Hepatocyte (in vitro differentiated cells): Measurements from ENCODE around the gene RUSF1. TPM values are rescaled to one million over a fixed set of nuclear protein-coding genes. Genes with fewer than 3 reads are reported as not detected.
A peak's percentile ranks its signal among the peaks of the same experiment; 100 is the strongest.

Experiments
- DNase-seq: peaks from one replicate; pipeline ENCODE4 v3.0.0-alpha.2; 2016; ENCODE audit warnings: low spot score
- H2AFZ ChIP-seq: fragments of 200-600 bp; sonication (generic); 2 replicates; pipeline ENCODE4 v1.6.0; 2016; ENCODE audit warnings: antibody characterized with exemption, mild to moderate bottlenecking
- H3K27ac ChIP-seq: fragments of 200-600 bp; sonication (generic); 2 replicates; pipeline ENCODE4 v1.5.1; 2016; ENCODE audit warnings: mild to moderate bottlenecking
- H3K27me3 ChIP-seq: fragments of 200-600 bp; sonication (generic); 2 replicates; pipeline ENCODE4 v1.6.1; 2016
- H3K36me3 ChIP-seq: fragments of 200-600 bp; sonication (generic); replicated peaks from 2 replicates; pipeline ENCODE4 v1.5.1; 2016; ENCODE audit warnings: low read depth; ENCODE audit not compliant: insufficient read depth
- H3K4me1 ChIP-seq: fragments of 200-600 bp; sonication (generic); 2 replicates; pipeline ENCODE4 v1.5.1; 2016; ENCODE audit warnings: mild to moderate bottlenecking, moderate library complexity; ENCODE audit not compliant: insufficient read depth
- H3K4me2 ChIP-seq: fragments of 200-600 bp; sonication (generic); 2 replicates; pipeline ENCODE4 v1.6.0; 2016
- H3K4me3 ChIP-seq: fragments of 200-600 bp; sonication (generic); 2 replicates; pipeline ENCODE4 v1.5.1; 2016; ENCODE audit warnings: mild to moderate bottlenecking
- H3K79me2 ChIP-seq: fragments of 200-600 bp; sonication (generic); 2 replicates; pipeline ENCODE4 v1.6.0; 2017; ENCODE audit warnings: mild to moderate bottlenecking
- H3K9me2 ChIP-seq: fragments of 200-600 bp; sonication (generic); replicated peaks from 2 replicates; pipeline ENCODE4 v1.6.0; 2017; ENCODE audit warnings: mild to moderate bottlenecking; ENCODE audit not compliant: insufficient read depth
- H3K9me3 ChIP-seq: fragments of 200-600 bp; sonication (generic); 2 replicates; pipeline ENCODE4 v1.5.1; 2016; ENCODE audit warnings: low read depth, mild to moderate bottlenecking
- H4K20me1 ChIP-seq: fragments of 200-600 bp; sonication (generic); 2 replicates; pipeline ENCODE4 v1.6.0; 2016; ENCODE audit warnings: mild to moderate bottlenecking; ENCODE audit not compliant: insufficient read depth, poor library complexity, severe bottlenecking
- CTCF ChIP-seq: fragments of 200-600 bp; sonication (generic); IDR thresholded peaks from 2 replicates; pipeline ENCODE4 v1.5.1; 2016; ENCODE audit warnings: antibody characterized with exemption, mild to moderate bottlenecking; ENCODE audit not compliant: poor library complexity
- EZH2 ChIP-seq: fragments of 200-600 bp; sonication (generic); IDR thresholded peaks from 2 replicates; pipeline ENCODE4 v1.6.1; 2016; ENCODE audit warnings: antibody characterized with exemption, mild to moderate bottlenecking, borderline replicate concordance
- EZH2phosphoT487 ChIP-seq: fragments of 200-600 bp; sonication (generic); IDR thresholded peaks from one replicate; pipeline ENCODE4 v1.6.1; 2018; ENCODE audit warnings: antibody characterized with exemption, mild to moderate bottlenecking, low read depth, moderate library complexity; ENCODE audit not compliant: unreplicated experiment, severe bottlenecking
- WGBS: methylation state at CpG from one replicate; pipeline ENCODE4 v1.1.6; 2016; ENCODE audit warnings: low lambda C conversion rate; ENCODE audit errors: missing lambda C conversion rate; 5-methylcytosine and 5-hydroxymethylcytosine counted together
- polyA plus RNA-seq: library from polyadenylated mRNA; unstranded; fragments of >200 nt; fragmentation: Nextera tagmentation; extraction: Ambion mirVana; gene quantifications from 2 replicates; pipeline ENCODE4 v1.2.1, GENCODE V29; 2016
- total RNA-seq: library from RNA; depleted of rRNA; stranded (reverse); fragments of >200 nt; gene quantifications from 2 replicates; pipeline ENCODE4 v1.2.3, GENCODE V29; 2014

Gene RUSF1
- total and polyA plus RNA-seq, 2 experiments from 2014 or later: 56.6 to 77.2 TPM

DNA sequence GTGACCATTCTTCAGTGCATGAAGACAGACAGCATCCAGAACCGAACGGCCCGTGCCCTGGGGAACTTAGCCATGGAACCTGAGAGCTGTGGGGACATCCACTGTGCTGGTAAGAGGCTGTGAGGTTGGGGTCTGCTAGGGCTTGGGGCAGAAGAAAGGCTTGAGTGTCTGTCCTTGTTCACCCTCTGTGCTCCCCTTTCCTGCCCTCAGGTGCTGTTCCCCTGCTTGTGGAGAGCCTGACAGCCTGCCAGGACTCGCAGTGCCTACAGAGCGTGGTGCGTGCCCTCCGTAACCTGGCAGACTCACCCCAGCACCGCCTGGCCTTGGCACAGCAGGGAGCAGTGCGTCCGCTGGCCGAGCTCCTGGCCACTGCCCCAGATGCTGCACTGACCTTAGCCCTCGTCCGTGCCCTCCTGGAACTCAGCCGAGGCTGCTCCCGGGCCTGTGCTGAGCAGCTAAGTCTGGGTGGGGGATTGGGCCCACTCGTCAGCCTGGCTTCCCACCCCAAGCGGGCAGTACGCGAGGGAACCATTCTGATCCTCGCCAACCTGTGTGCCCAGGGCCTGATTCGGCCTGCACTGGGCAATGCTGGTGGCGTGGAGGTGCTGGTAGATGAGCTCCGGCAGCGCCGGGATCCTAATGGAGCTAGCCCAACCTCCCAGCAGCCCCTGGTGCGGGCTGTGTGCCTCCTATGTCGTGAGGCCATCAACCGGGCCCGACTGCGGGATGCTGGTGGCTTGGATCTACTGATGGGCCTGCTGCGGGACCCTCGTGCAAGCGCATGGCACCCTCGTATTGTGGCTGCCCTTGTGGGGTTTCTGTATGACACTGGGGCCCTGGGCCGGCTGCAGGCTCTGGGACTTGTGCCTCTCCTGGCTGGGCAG, 46.0 kb downstream of the RUSF1 start:
- no peak overlapping the region for H3K27ac ChIP-seq
- H3K9me3 ChIP-seq: no peaks in the 10 kb centered on the region
- WGBS: 97% methylated on average over 35 of the region's 35 CpGs
- peaks cover 8% of the 10 kb centered on the region for H3K4me1 ChIP-seq
- no peaks in the 10 kb centered on the region for H3K36me3 ChIP-seq
- no peaks in the 10 kb centered on the region for H3K27me3 ChIP-seq
- peaks cover 12% of the 10 kb centered on the region for H4K20me1 ChIP-seq
- H3K4me2 ChIP-seq: no peak overlapping the region
- DNase-seq: no peak
- H2AFZ ChIP-seq: no peak overlapping the region
- H3K79me2 ChIP-seq: peaks cover 19% of the 10 kb centered on the region
- no peak overlapping the region for H3K4me3 ChIP-seq
- TF ChIP-seq EZH2: no peak
- no peak for TF ChIP-seq CTCF
- no peak for TF ChIP-seq EZH2phosphoT487
- H3K9me2 ChIP-seq: no peaks in the 10 kb centered on the region

DNA sequence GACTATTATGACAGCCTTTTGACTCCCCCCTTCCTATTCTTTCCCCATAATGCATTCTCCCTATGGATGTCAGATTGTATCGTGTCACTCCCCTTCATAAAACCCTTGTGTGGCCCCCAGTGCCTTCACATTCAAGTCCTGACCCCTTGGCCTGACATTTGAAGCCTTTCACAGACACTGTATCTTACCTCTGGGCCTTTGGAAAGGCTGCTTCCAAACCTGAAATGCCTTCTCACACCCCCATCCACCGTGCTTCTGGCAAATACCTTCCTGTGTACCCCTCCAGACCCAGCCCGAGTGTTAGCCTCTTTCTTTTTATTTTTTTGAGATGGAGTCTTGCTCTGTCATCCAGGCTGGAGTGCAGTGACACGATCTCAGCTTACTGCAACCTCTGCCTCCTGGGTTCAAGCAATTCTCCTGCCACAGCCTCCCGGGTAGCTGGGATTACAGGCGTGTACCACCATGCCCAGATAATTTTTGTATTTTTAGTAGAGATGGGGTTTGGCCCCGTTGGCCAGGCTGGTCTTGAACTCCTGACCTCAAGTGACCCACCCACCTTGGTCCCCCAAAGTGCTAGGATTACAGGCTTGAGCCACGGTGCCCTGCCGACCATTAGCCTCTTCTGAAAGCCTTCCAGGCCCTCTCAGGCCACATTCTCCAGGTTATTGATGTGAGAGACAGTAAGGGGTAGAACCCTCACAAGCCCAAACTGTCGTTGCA, 46.8 kb downstream of the RUSF1 start:
- Histone ChIP-seq H3K9me2 (no peaks in the 10 kb centered on the region), H3K36me3 (no peaks in the 10 kb centered on the region), H3K4me2 (no peak overlapping the region), H2AFZ (no peak overlapping the region), H3K9me3 (no peaks in the 10 kb centered on the region), H3K27me3 (no peaks in the 10 kb centered on the region), H3K79me2 (peaks cover 27% of the 10 kb centered on the region), H4K20me1 (peaks cover 19% of the 10 kb centered on the region), H3K4me3 (no peak overlapping the region), H3K4me1 (peaks cover 12% of the 10 kb centered on the region), H3K27ac (no peak overlapping the region)
- 95% methylated on average over 10 of the region's 10 CpGs for WGBS
- TF ChIP-seq EZH2 (no peak), EZH2phosphoT487 (no peak), CTCF (no peak)
- no peak for DNase-seq

GRCh38 chr16:31460582-31461002, 47.6 kb downstream of the RUSF1 start:
- peaks cover 12% of the 10 kb centered on the region for H3K4me1 ChIP-seq
- peak overlapping the region; percentile 83 for H3K27ac ChIP-seq
- 66% methylated on average over 8 of the region's 8 CpGs for WGBS
- no peaks in the 10 kb centered on the region for H3K9me3 ChIP-seq
- no peaks in the 10 kb centered on the region for H3K9me2 ChIP-seq
- no peaks in the 10 kb centered on the region for H3K36me3 ChIP-seq
- DNase-seq: peak; percentile 64
- TF ChIP-seq EZH2phosphoT487: no peak
- TF ChIP-seq EZH2: no peak
- TF ChIP-seq CTCF: peak; percentile 64
- peak overlapping the region; percentile 74 for H3K4me2 ChIP-seq
- peak overlapping the region; percentile 10 for H3K4me3 ChIP-seq
- H3K27me3 ChIP-seq: no peaks in the 10 kb centered on the region
- H3K79me2 ChIP-seq: peaks cover 33% of the 10 kb centered on the region
- H2AFZ ChIP-seq: no peak overlapping the region
- peaks cover 19% of the 10 kb centered on the region for H4K20me1 ChIP-seq
